Immature natural killer cell (primary cell): ENCODE results near the gene APLF. TPM values are rescaled to one million over a fixed set of nuclear protein-coding genes. Genes with fewer than 3 reads are reported as not detected.
"Not testable (repeated sequence)": the region's sequence is repeated elsewhere in the genome, so short reads cannot be mapped to it uniquely, and the experiment has no call there.

Experiments
- DNase-seq, 3 donors: peaks; one replicate each; pipeline ENCODE4 v3.0.0; 2022; ENCODE audit warnings: mixed read lengths in 1 of 3
- H3K27ac Mint-ChIP-seq, 6 donors: one replicate each; pipeline ENCODE4 v1.8.0; 2020; ENCODE audit warnings: mixed read lengths in 6 of 6, mild to moderate bottlenecking in 5 of 6, inconsistent platforms in 4 of 6, moderate library complexity in 3 of 6
- H3K27me3 Mint-ChIP-seq, 3 donors: one replicate each; pipeline ENCODE4 v1.8.0; 2020 to 2021; ENCODE audit warnings: low read depth in 3 of 3, mild to moderate bottlenecking in 3 of 3, mixed read lengths in 3 of 3, moderate library complexity in 3 of 3, inconsistent platforms in 1 of 3
- H3K36me3 Mint-ChIP-seq, 3 donors: one replicate each; pipeline ENCODE4 v1.8.0; 2020; ENCODE audit warnings: mixed read lengths in 3 of 3, inconsistent platforms in 2 of 3, mild to moderate bottlenecking in 2 of 3
- H3K4me1 Mint-ChIP-seq, 2 donors: one replicate each; pipeline ENCODE4 v1.8.0; 2020; ENCODE audit warnings: inconsistent platforms in 2 of 2, mild to moderate bottlenecking in 2 of 2, mixed read lengths in 2 of 2, moderate library complexity in 1 of 2
- H3K4me3 Mint-ChIP-seq, 5 donors: one replicate each; pipeline ENCODE4 v1.8.0; 2020; ENCODE audit warnings: mild to moderate bottlenecking in 5 of 5, mixed read lengths in 5 of 5, inconsistent platforms in 3 of 5, moderate library complexity in 3 of 5
- H3K9me3 Mint-ChIP-seq, 6 donors: one replicate each; pipeline ENCODE4 v1.8.0; 2020; ENCODE audit warnings: mild to moderate bottlenecking in 6 of 6, mixed read lengths in 6 of 6, inconsistent platforms in 4 of 6, moderate library complexity in 3 of 6
- polyA plus RNA-seq, 3 donors: library from polyadenylated mRNA; unstranded; fragments of 300-500 nt; fragmentation: Illumina TruSeq; gene quantifications; one replicate each; pipeline ENCODE4 v1.2.3, GENCODE V29; 2021

Gene APLF
- polyA plus RNA-seq, 3 donors from 2014 or later: 0.74 to 0.97 TPM; not detected in 1

DNA sequence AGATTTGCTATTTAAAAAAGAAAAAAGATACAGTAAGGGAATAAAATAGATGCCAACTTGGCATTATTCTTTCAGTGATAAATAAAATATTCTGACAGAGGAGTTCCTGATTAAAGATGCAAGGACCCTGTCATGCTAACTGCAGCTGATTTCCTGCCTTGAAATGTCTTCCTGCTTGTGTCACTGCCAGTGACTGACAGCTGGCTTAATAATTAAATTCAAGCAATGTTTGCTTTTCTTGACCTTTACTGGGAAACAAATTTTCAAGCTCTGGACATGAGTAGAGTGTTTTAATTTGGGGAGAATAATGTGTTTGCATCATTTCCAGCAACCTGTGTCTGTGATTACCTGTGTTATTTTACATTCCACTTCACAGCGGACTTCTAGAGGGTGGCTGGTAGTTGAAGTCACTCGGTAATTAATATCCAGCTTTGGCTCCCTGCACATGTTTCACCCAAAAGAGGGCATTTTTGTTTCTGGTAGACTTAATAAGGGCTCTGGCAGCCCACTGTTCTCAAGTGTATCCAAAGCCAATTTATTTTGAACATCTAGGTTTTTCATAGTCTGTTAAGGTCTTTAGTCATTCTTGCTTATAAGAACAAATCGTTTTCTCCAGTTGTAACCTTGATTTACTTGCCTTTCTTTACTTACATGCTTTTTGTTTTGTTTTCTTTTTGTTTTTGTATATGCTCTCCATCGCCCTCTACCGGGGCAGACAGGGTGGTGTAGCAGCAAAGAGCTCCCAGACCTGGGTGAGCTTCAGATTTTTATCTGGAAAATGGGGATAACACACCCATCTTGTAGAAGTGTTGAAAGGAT, 127.5 kb downstream of the APLF start:
- peak; percentile 38 to 55 (median 44) for DNase-seq
- peak overlapping the region in 2 of 6 donors; percentile 21 to 41 for H3K27ac Mint-ChIP-seq
- no peaks in the 10 kb centered on the region for H3K36me3 Mint-ChIP-seq
- H3K4me1 Mint-ChIP-seq: peaks cover 3 to 13% of the 10 kb centered on the region in 2 donors
- H3K4me3 Mint-ChIP-seq: peak overlapping the region; percentile 8 to 61 (median 36)
- H3K27me3 Mint-ChIP-seq: peaks cover 1 to 6% (median 5%) of the 10 kb centered on the region in 3 donors
- H3K9me3 Mint-ChIP-seq: peaks cover 2 to 9% (median 6%) of the 10 kb centered on the region in 6 donors

DNA sequence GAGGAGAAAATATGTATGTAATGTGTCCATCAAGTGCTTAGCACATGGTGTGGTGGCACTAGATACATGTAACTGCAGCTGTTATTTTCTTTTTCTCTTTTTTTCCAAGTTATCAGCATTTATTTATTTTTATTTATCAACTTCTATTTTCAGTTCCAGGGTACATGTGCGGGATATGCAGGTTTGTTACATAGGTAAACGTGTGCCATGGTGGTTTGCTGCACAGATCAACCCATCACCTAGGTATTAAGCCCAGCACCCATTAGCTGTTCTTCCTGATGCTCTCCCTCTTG, 128.1 kb downstream of the APLF start:
- DNase-seq, H3K27ac Mint-ChIP-seq, H3K4me3 Mint-ChIP-seq, H3K27me3 Mint-ChIP-seq, H3K36me3 Mint-ChIP-seq: not testable (repeated sequence)
- H3K4me1 Mint-ChIP-seq: peaks cover 3 to 13% of the 10 kb centered on the region in 2 donors
- H3K9me3 Mint-ChIP-seq: peaks cover 7 to 14% (median 9%) of the 10 kb centered on the region in 6 donors

DNA sequence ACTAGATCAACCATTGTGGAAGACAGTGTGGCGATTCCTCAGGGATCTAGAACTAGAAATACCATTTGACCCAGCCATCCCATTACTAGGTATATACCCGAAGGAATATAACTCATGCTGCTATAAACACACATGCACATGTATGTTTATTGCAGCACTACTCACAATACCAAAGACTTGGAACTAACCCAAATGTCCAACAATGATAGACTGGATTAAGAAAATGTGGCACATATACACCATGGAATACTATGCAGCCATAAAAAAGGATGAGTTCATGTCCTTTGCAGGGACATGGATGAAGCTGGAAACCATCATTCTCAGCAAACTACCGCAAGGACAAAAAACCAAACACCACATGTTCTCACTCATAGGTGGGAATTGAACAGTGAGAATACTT, 133.1 kb downstream of the APLF start:
- Mint-ChIP-seq H3K27me3 (peaks cover 4 to 14% (median 8%) of the 10 kb centered on the region in 3 donors), H3K9me3 (peaks cover 8 to 34% (median 14%) of the 10 kb centered on the region in 6 donors)
- H3K36me3 Mint-ChIP-seq, H3K4me1 Mint-ChIP-seq, H3K4me3 Mint-ChIP-seq, H3K27ac Mint-ChIP-seq, DNase-seq: not testable (repeated sequence)

DNA sequence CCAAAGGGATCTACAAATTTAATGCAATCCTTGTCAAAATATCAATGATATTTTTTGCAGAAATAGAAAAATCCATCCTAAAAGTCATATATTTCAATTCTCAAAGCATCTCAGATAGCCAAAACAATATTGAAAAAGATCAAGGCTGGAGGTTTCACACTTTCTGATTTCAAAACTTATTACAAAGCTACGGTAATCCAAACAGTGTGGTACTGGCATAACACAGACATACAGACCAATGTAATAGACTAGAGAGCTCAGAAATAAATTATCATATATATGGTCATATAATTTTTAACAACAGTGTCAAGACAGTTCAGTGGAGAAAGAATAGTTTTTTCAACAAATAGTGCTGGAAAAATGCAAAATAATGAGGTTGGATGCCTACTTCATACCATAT, 135.7 kb downstream of the APLF start:
- Mint-ChIP-seq H3K36me3 (no peaks in the 10 kb centered on the region), H3K27ac (no peak overlapping the region), H3K9me3 (peaks cover 6 to 34% (median 14%) of the 10 kb centered on the region in 6 donors), H3K27me3 (peaks cover 4 to 9% (median 6%) of the 10 kb centered on the region in 3 donors), H3K4me1 (peaks cover 22 to 27% of the 10 kb centered on the region in 2 donors), H3K4me3 (no peak overlapping the region)
- no peak for DNase-seq

DNA sequence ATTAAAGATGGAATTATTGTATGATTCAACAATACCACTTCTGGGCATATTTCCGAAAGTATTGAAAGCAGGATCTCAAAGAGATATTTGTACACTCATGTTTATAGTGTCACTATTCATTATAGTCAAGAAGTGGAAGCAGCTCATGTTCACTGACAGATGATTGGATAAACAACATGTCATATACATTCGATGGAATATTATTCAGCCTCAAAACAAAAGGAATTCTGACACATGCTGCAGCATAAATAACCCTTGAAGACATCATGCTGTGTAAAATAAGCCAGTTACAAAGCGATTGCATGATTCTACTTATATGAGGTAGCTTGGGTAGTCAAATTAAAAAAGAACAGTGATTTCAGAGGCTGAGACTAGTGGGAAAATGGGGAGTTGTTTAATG, 136.7 kb downstream of the APLF start:
- H3K27me3 Mint-ChIP-seq: peaks cover 4 to 9% (median 6%) of the 10 kb centered on the region in 3 donors
- no peak overlapping the region for H3K4me3 Mint-ChIP-seq
- H3K27ac Mint-ChIP-seq: no peak overlapping the region
- H3K36me3 Mint-ChIP-seq: no peaks in the 10 kb centered on the region
- peaks cover 30 to 35% of the 10 kb centered on the region in 2 donors for H3K4me1 Mint-ChIP-seq
- no peak for DNase-seq
- H3K9me3 Mint-ChIP-seq: peaks cover 4 to 33% (median 13%) of the 10 kb centered on the region in 6 donors

DNA sequence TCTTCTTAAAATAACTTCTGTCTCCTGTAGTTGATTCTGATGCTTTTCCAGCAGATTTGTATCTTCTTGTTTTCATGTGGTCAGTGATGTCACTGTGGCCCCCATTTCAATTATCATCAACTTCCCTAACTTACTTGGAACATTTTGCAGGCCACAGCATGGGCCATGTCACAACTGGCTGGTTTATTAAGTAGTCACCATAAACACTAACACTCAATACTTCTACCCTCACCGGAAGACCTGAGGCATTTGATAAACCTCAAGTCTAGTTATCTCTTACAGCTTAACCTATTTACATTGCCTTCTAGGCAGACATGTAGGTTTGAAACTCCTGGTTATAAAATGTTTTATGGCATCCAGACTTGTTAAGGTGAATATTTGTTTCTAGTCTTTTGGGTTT, 138.6 kb downstream of the APLF start:
- Mint-ChIP-seq H3K4me3 (peak overlapping the region; percentile 37 to 69 (median 62)), H3K4me1 (peaks cover 30 to 35% of the 10 kb centered on the region in 2 donors), H3K27ac (peak overlapping the region; percentile 20 to 79 (median 53)), H3K27me3 (peaks cover 3 to 9% (median 4%) of the 10 kb centered on the region in 3 donors), H3K9me3 (peaks cover 2 to 24% (median 8%) of the 10 kb centered on the region in 6 donors), H3K36me3 (peaks cover 0 to 9% (median 0%) of the 10 kb centered on the region in 3 donors)
- peak in 1 of 3 donors; percentile 2 for DNase-seq

DNA sequence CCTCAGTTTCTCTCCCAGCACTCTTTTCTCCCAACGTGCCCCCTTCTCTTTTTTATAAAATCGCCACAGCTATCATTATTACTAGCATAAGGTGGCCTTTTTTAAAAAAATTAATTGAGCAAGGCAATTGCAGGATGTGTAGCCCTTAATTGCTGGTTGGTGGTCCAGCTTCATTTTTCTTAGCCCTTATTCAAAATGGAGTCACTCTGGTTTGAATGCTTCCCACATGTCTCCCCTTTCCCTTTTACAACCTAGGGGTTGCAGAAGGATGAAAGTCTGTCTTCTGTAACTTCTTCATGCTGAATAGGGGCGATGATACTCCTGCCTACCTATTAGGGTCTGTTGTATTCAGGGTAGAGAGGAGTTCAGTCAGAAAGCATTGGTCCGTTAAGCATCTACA, 139.4 kb downstream of the APLF start:
- peak overlapping the region in 3 of 6 donors; percentile 48 to 79 (median 49) for H3K27ac Mint-ChIP-seq
- H3K4me3 Mint-ChIP-seq: peak overlapping the region; percentile 37 to 69 (median 62)
- no peak for DNase-seq
- peaks cover 2 to 3% (median 2%) of the 10 kb centered on the region in 3 donors for H3K27me3 Mint-ChIP-seq
- peaks cover 30 to 35% of the 10 kb centered on the region in 2 donors for H3K4me1 Mint-ChIP-seq
- H3K9me3 Mint-ChIP-seq: peaks cover under 1 to 21% (median 6%) of the 10 kb centered on the region in 6 donors
- H3K36me3 Mint-ChIP-seq: peaks cover 0 to 9% (median 0%) of the 10 kb centered on the region in 3 donors

DNA sequence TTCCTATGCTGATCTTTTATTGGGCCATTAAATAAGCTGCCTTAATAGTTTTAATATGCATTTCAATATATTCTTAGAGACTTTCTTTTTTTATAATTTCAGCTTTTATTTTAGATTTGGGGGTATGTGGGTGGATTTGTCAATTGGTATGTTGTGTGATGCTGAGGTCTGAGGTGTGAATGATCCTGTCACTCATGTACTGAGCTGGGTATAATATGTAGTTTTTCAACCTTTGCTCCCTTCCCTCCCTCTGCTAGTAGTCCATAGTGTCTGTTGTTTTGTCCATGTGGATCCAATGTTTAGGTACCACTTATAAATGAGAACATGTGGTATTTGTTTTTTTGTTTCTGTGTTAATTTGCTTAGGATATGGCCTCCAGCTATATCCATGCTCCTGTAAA, 140.5 kb downstream of the APLF start:
- peaks cover 0 to 9% (median 0%) of the 10 kb centered on the region in 3 donors for H3K36me3 Mint-ChIP-seq
- H3K27me3 Mint-ChIP-seq: peaks cover 2 to 3% (median 2%) of the 10 kb centered on the region in 3 donors
- peak overlapping the region in 1 of 6 donors; percentile 27 for H3K27ac Mint-ChIP-seq
- H3K4me3 Mint-ChIP-seq: peak overlapping the region; percentile 5 to 62 (median 26)
- DNase-seq: peak in 1 of 3 donors; percentile 22
- peaks cover 2 to 14% (median 6%) of the 10 kb centered on the region in 6 donors for H3K9me3 Mint-ChIP-seq
- peaks cover 30 to 35% of the 10 kb centered on the region in 2 donors for H3K4me1 Mint-ChIP-seq

DNA sequence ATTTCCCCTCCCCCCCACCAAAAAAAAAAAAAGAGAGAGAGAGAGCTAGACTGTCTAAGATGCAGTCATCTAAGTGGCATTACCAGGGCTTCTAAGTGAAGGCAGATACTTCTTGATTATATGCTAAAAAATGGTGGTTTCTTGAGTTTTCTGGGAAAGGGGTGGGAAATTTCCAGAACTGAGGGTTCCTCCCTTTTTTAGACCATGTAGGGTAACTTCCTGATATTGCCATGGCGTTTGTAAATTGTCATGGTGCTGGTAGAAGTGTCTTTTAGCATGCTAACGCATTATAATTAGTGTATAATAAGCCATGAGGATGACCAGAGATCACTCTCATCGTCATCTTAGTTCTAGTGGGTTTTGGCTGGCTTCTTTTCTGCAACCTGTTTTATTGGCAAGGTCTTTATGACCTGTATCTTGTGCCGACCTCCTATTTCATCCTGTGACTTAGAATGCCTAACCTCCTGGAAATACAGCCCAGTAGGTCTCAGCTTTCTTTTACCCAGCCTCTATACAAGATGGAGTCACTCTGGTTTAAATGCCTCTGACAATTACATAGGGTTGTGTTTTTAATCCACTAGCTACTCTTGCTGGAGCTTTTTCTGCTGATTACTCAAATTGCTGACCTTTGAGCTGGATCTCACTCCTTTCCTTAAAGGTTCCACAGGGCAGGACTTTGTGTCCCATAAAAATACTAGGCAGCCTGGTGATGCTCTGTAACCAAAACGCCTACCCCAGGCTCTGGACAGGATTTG, 145.6 kb downstream of the APLF start:
- Mint-ChIP-seq H3K27ac (no peak overlapping the region), H3K27me3 (peaks cover 0 to 2% (median 0%) of the 10 kb centered on the region in 3 donors), H3K9me3 (peaks cover 2 to 14% (median 6%) of the 10 kb centered on the region in 6 donors), H3K4me3 (no peak overlapping the region), H3K4me1 (peaks cover 8 to 9% of the 10 kb centered on the region in 2 donors), H3K36me3 (peaks cover 0 to 9% (median 0%) of the 10 kb centered on the region in 3 donors)
- DNase-seq: no peak

DNA sequence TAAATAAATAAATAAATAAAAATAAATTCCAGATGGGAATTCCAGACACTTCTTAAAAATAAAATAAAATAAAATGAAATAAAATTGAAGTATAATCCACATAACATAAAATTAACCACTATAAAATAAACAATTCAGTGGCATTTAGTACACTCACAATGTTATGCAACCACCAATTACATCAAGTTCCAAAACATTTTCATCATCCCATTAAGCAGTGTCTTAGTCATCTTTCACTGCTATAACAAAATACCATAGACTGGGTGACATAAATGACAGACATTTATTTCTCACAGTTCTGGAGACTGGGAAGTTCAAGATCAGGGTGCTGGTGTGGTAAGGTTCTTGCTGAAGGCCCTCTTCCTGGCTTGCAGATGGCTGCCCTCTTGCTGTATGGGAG, 153.4 kb downstream of the APLF start:
- H3K27me3 Mint-ChIP-seq: peaks cover 0 to 7% (median 0%) of the 10 kb centered on the region in 3 donors
- H3K27ac Mint-ChIP-seq: no peak overlapping the region
- no peak for DNase-seq
- H3K4me3 Mint-ChIP-seq: no peak overlapping the region
- peaks cover 3 to 7% (median 4%) of the 10 kb centered on the region in 3 donors for H3K36me3 Mint-ChIP-seq
- peaks cover 0 to 4% (median 2%) of the 10 kb centered on the region in 6 donors for H3K9me3 Mint-ChIP-seq
- peaks cover 0 to 2% of the 10 kb centered on the region in 2 donors for H3K4me1 Mint-ChIP-seq

GRCh38 chr2:68623820-68624219, 156.4 kb downstream of the APLF start:
- no peak overlapping the region for H3K27ac Mint-ChIP-seq
- peaks cover 4 to 7% (median 5%) of the 10 kb centered on the region in 3 donors for H3K36me3 Mint-ChIP-seq
- H3K4me3 Mint-ChIP-seq: no peak overlapping the region
- no peak for DNase-seq
- H3K4me1 Mint-ChIP-seq: peaks cover 0 to 2% of the 10 kb centered on the region in 2 donors
- peaks cover 0 to 11% (median 3%) of the 10 kb centered on the region in 6 donors for H3K9me3 Mint-ChIP-seq
- peaks cover 0 to 8% (median under 1%) of the 10 kb centered on the region in 3 donors for H3K27me3 Mint-ChIP-seq

GRCh38 chr2:68627615-68628014, 160.2 kb downstream of the APLF start:
- DNase-seq: no peak
- Mint-ChIP-seq H3K27me3 (peaks cover 1 to 14% (median 3%) of the 10 kb centered on the region in 3 donors), H3K4me3 (no peak overlapping the region), H3K4me1 (no peaks in the 10 kb centered on the region), H3K27ac (no peak overlapping the region), H3K9me3 (peaks cover 0 to 12% (median 8%) of the 10 kb centered on the region in 6 donors), H3K36me3 (peaks cover 0 to 9% (median 3%) of the 10 kb centered on the region in 3 donors)
